ENCODE measurements around the gene MCCC1. TPM values are rescaled to one million over a fixed set of nuclear protein-coding genes. Genes with fewer than 3 reads are reported as not detected.

The MCCC1 gene
- total and polyA plus RNA-seq, 2 experiments from 2014 or later, result 30.8 to 37.7 TPM

- Histone ChIP-seq H3K4me1 (ENCODE audit: insufficient read depth) (no peaks in the 10 kb centered on the region), H3K9me3 (ENCODE audit: low read depth) (no peaks in the 10 kb centered on the region), H3K4me2 (no peak overlapping the region), H3K36me3 (replicated peaks; ENCODE audit: insufficient read depth, low read depth) (peaks cover 4% of the 10 kb centered on the region), H3K4me3 (no peak overlapping the region), H4K20me1 (ENCODE audit: insufficient read depth, poor library complexity, severe bottlenecking) (no peaks in the 10 kb centered on the region), H3K9me2 (replicated peaks; ENCODE audit: insufficient read depth) (no peaks in the 10 kb centered on the region), H3K27me3 (no peaks in the 10 kb centered on the region), H3K27ac (no peak overlapping the region), H3K79me2 (no peaks in the 10 kb centered on the region), H2AFZ (no peak overlapping the region)
- TF ChIP-seq EZH2 (IDR thresholded peaks at IDR 0.05; ENCODE audit: borderline replicate concordance), result no peak
- TF ChIP-seq, protein P1, sequence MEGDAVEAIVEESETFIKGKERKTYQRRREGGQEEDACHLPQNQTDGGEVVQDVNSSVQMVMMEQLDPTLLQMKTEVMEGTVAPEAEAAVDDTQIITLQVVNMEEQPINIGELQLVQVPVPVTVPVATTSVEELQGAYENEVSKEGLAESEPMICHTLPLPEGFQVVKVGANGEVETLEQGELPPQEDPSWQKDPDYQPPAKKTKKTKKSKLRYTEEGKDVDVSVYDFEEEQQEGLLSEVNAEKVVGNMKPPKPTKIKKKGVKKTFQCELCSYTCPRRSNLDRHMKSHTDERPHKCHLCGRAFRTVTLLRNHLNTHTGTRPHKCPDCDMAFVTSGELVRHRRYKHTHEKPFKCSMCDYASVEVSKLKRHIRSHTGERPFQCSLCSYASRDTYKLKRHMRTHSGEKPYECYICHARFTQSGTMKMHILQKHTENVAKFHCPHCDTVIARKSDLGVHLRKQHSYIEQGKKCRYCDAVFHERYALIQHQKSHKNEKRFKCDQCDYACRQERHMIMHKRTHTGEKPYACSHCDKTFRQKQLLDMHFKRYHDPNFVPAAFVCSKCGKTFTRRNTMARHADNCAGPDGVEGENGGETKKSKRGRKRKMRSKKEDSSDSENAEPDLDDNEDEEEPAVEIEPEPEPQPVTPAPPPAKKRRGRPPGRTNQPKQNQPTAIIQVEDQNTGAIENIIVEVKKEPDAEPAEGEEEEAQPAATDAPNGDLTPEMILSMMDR (IDR thresholded peaks at IDR 0.05; ENCODE audit: poor library complexity), result no peak
- no peak for TF ChIP-seq EZH2phosphoT487 (IDR thresholded peaks at IDR 0.05; ENCODE audit: low read depth, severe bottlenecking, unreplicated experiment)
- no peak for DNase-seq (ENCODE audit: low spot score)
- 94% methylated on average over 2 of the region's 2 CpGs for WGBS (ENCODE audit: low lambda C conversion rate, missing lambda C conversion rate)
Observed at GRCh38 chr3:183015185-183015584, 84.1 kb downstream of the MCCC1 start.

DNA sequence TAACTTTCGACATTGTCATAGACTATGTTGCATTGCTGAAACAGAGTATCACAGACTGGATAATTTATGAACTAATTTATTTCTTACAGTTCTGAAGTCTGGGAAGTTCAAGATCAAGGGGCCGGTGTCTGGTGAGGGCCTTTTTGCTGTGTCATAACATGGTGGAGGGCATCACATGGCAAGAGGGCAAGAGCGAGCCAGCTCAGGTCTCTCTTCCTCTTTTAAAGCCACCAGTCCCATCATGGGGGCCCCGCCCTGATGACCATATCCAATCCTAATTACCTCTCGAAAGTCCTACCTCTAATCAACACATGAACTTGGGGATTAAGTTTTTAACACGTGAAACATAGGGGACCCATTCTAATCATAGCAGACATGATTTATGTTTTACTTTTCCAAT lies 85.4 kb downstream of the MCCC1 start:
- no peak overlapping the region for H3K4me3 ChIP-seq
- H3K4me2 ChIP-seq, result no peak overlapping the region
- no peaks in the 10 kb centered on the region for H3K27me3 ChIP-seq
- no peaks in the 10 kb centered on the region for H3K79me2 ChIP-seq
- no peak overlapping the region for H3K27ac ChIP-seq
- no peaks in the 10 kb centered on the region for H3K9me2 ChIP-seq (replicated peaks; ENCODE audit: insufficient read depth)
- H3K4me1 ChIP-seq (ENCODE audit: insufficient read depth), result no peaks in the 10 kb centered on the region
- H4K20me1 ChIP-seq (ENCODE audit: insufficient read depth, poor library complexity, severe bottlenecking), result no peaks in the 10 kb centered on the region
- no peak for DNase-seq (ENCODE audit: low spot score)
- no peaks in the 10 kb centered on the region for H3K36me3 ChIP-seq (replicated peaks; ENCODE audit: insufficient read depth, low read depth)
- no peak overlapping the region for H2AFZ ChIP-seq
- 96% methylated on average over 6 of the region's 6 CpGs for WGBS (ENCODE audit: low lambda C conversion rate, missing lambda C conversion rate)
- no peaks in the 10 kb centered on the region for H3K9me3 ChIP-seq (ENCODE audit: low read depth)
- TF ChIP-seq EZH2 (IDR thresholded peaks at IDR 0.05; ENCODE audit: borderline replicate concordance) (no peak), EZH2phosphoT487 (IDR thresholded peaks at IDR 0.05; ENCODE audit: low read depth, severe bottlenecking, unreplicated experiment) (no peak)
- TF ChIP-seq, protein P1 (IDR thresholded peaks at IDR 0.05; ENCODE audit: poor library complexity), result no peak

DNA sequence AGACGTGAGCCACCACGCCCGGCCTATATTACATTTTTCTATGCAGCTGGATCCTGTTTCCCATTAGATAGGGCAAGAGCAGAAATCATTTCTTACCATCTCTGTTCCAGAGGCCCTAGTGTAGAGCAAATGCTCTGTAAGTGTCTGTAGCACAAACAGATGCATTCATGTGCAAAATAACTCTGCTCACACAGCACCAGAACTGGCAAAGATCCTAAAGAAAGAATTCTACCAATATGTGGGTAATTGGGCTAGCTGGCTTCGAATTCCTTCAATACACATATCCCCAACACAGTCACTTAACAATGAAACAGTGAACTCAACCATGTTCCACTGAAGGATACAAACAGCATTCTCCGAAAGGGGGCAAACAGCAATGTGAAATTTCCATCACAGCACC lies 86.2 kb downstream of the MCCC1 start:
- Histone ChIP-seq H3K9me2 (replicated peaks; ENCODE audit: insufficient read depth) (no peaks in the 10 kb centered on the region), H2AFZ (no peak overlapping the region), H3K4me2 (no peak overlapping the region), H3K9me3 (ENCODE audit: low read depth) (no peaks in the 10 kb centered on the region), H3K27ac (no peak overlapping the region), H3K79me2 (no peaks in the 10 kb centered on the region), H4K20me1 (ENCODE audit: insufficient read depth, poor library complexity, severe bottlenecking) (no peaks in the 10 kb centered on the region), H3K4me1 (ENCODE audit: insufficient read depth) (no peaks in the 10 kb centered on the region), H3K27me3 (no peaks in the 10 kb centered on the region), H3K36me3 (replicated peaks; ENCODE audit: insufficient read depth, low read depth) (no peaks in the 10 kb centered on the region), H3K4me3 (no peak overlapping the region)
- no peak for DNase-seq (ENCODE audit: low spot score)
- TF ChIP-seq, protein P1 (IDR thresholded peaks at IDR 0.05; ENCODE audit: poor library complexity), result no peak
- TF ChIP-seq EZH2phosphoT487 (IDR thresholded peaks at IDR 0.05; ENCODE audit: low read depth, severe bottlenecking, unreplicated experiment), result no peak
- TF ChIP-seq EZH2 (IDR thresholded peaks at IDR 0.05; ENCODE audit: borderline replicate concordance), result no peak
- 97% methylated on average over 5 of the region's 5 CpGs for WGBS (ENCODE audit: low lambda C conversion rate, missing lambda C conversion rate)

DNA sequence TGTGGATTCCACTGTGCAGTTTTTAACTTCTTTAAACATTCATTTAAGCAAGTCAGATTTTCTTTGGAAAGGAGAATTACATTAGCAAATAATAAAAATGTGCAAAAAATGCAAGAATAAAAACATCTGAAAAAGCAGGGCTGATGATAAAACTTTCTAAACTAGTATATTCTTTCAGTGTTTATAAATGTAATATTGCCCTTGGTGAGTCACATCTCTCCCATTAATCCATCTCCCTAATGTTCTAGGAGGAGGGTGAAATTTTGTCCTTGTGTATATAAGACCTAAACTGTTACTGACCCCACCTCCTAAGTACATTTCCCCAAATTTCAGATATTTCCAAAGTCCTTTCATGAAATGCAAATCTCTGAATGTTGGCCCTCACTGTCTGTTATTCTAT lies 90.5 kb downstream of the MCCC1 start:
- Histone ChIP-seq H3K4me1 (ENCODE audit: insufficient read depth) (no peaks in the 10 kb centered on the region), H3K36me3 (replicated peaks; ENCODE audit: insufficient read depth, low read depth) (no peaks in the 10 kb centered on the region), H3K27me3 (no peaks in the 10 kb centered on the region), H4K20me1 (ENCODE audit: insufficient read depth, poor library complexity, severe bottlenecking) (no peaks in the 10 kb centered on the region), H3K9me2 (replicated peaks; ENCODE audit: insufficient read depth) (no peaks in the 10 kb centered on the region), H3K27ac (no peak overlapping the region), H2AFZ (no peak overlapping the region), H3K79me2 (no peaks in the 10 kb centered on the region), H3K4me3 (no peak overlapping the region), H3K9me3 (ENCODE audit: low read depth) (no peaks in the 10 kb centered on the region), H3K4me2 (no peak overlapping the region)
- DNase-seq (ENCODE audit: low spot score), result no peak
- TF ChIP-seq, protein P1 (IDR thresholded peaks at IDR 0.05; ENCODE audit: poor library complexity), result no peak
- TF ChIP-seq EZH2phosphoT487 (IDR thresholded peaks at IDR 0.05; ENCODE audit: low read depth, severe bottlenecking, unreplicated experiment), result no peak
- no peak for TF ChIP-seq EZH2 (IDR thresholded peaks at IDR 0.05; ENCODE audit: borderline replicate concordance)

Measured in hepatocyte (in vitro differentiated cells).